GM12892 (cell line): Measurements from ENCODE around the gene TRAFD1.

Experiments
- POLR2A ChIP-seq: IDR thresholded peaks from 2 replicates; pipeline ENCODE4 v1.6.1; 2011; ENCODE audit warnings: low read depth, low read length, control low read depth
- POLR2AphosphoS5 ChIP-seq: IDR thresholded peaks from 2 replicates; pipeline ENCODE4 v1.6.1; 2011; ENCODE audit warnings: low read depth, low read length, control low read depth
- TAF1 ChIP-seq: IDR thresholded peaks from 2 replicates; pipeline ENCODE4 v1.6.1; 2011; ENCODE audit warnings: low read depth, mild to moderate bottlenecking, control low read depth, low read length, borderline replicate concordance

DNA sequence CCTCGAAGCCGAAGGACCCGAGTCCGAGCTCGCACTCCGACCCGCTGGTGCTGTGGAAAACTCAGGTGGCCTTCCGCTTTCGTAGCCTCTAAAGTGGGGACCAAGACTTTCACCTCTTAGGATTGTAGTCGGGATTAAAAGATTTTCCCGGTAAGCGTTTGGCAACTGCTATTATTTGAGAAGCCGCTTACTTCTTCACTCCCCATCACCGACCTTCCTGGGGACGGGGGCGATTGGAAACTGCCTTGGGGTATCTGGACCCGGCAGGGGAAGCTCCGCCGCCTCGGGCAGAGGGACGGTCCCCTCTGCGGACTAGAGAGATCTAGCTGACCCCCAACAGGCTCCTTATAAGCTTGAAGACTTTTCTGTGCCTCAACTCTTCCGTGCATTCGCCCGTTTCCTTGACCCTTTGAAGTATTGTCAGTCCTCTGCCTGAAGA lies 659 bp downstream of the TRAFD1 start:
- no peak for TF ChIP-seq POLR2A
- no peak for TF ChIP-seq POLR2AphosphoS5
- no peak for TF ChIP-seq TAF1
